GOT3 (cell line): ENCODE measurements around the gene CYLC1.

Experiments
- DNase-seq: peaks from one replicate; lab custom pipeline; 2025; ENCODE audit warnings: mixed read lengths; lab: John Stamatoyannopoulos, UW

The CYLC1 gene, protein sequence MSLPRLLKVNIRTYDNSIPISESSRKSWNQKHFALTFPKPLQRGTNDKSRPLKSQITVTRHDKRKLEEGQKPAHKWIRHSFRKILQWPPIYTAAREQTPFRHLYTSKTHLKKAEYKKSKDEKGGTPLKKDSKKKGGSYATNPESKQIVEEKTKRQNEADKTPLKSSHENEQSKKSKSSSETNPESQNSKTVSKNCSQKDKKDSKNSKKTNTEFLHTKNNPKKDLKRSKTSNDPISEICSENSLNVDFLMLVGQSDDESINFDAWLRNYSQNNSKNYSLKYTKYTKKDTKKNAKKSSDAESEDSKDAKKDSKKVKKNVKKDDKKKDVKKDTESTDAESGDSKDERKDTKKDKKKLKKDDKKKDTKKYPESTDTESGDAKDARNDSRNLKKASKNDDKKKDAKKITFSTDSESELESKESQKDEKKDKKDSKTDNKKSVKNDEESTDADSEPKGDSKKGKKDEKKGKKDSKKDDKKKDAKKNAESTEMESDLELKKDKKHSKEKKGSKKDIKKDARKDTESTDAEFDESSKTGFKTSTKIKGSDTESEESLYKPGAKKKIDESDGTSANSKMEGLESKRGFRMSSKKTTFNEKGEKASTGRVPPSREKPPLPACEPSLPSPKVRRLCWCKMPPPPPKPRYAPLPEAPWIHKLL

DNA sequence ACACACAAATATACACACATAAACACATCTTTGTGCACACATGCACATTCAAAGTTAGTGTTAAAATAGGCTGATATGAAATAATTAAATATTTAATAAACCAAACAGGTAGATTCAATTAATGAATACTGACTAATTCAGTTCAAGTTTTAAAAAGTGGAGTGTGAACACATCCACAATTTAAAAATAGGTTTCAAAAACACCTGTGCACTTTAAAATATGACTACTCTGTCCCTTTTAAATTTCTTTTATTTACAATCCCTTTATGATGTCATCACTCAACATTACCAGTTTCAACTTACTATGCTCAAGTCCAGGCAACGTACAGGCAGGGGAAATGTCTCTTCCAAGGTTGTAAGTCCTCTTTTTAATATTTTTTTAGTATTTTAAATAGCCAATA, at the start of gene CYLC1:
Gene CYLC1 (plus strand): TSS at position 301 of the 400 bp plus-strand sequence. CDS start 37 bp downstream, at position 338.
- no peak for DNase-seq

DNA sequence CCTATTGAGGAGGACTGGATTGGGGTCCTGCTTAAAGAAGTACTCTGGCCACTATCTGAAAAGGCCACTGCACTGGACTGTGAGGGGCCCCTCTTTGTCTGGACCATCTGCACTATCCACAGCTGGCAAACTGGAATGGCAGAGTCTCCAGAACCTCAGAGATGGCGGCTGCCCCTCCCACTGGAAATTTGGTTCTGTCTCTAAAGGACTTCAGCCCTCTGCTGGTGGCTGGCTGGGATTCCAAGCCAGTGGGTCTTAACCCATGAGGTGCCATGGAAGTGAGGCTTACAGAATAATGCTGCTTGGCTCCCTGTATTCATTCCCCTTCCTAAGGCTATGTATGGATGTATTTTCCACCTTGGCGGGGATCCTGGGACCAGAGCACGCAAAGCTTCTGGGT, 41.6 kb upstream of the CYLC1 start:
- DNase-seq = no peak

DNA sequence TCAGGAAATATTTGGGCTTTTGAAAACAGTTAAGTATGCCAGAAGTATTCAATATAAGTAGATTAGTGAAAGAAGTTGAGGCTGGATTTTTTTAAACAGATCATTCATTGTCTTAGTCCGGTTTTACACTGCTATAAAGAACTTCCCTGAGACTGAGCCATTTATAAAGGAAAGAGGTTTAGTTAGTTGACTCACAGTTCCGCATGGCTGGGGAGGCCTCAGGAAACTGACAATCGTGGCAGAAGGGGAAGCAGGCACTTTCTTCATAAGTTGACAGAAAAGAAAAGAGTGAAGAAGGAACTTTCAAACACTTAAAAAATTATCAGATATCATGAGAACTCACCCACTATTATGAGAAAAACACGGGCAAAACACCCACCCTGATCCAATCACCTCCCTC, 31.1 kb upstream of the CYLC1 start:
- DNase-seq = no peak

DNA sequence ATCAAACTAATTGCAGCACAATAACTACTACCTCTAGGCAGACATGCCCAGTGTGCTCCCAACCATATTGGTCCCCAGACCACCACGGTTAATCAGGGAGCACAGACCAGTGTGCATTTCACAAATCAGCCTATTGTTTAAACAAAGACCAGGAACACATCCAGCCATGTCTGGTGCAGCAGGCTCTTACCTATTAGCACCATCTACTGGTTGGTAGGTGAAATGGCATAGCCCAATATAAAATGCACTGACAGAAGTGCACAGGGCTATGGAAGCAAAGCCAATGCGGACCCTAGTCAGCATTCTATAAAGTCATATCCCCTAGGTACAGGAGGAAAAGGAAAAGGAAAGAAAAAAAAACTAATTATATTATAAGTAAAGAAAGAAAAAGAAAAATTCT, 15.5 kb upstream of the CYLC1 start:
- no peak for DNase-seq

DNA sequence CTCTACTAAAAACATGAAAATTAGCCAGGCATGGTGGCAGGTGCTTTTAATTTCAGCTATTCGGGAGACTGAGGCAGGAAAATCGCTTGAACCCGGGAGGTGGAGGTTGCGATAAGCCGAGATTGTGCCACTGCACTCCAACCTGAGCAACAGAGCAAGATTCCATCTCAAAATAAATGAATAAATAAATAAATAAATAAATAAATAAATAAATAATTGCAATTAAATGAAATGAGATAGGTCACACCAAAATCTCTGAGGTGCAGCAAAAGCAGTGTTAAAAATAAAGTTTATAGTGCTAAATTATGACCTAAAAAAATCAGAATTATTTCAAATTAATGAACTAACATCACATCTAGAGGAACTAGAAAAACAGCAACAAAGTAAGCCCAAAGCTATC, 13.6 kb upstream of the CYLC1 start:
- no peak for DNase-seq

DNA sequence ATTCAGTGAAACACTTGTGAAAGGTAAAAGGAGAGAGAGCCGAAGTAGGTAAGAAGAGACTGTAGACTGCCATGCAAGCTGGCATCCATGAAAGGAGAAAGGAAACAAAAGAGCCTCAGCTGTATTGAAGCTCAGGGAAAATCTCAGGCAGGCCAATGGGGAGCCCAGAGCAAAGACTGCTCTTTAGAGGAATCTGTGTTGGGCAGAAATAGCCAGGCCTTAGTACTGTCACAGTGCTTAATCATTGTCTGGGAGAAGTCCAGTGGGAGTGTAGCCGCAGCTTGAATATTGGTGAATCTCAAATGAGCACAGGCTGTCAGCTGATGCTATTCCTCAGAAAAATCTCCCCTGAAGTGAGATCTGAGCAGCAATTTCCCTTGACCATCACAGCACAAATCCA, 27.6 kb downstream of the CYLC1 start:
- DNase-seq = no peak

DNA sequence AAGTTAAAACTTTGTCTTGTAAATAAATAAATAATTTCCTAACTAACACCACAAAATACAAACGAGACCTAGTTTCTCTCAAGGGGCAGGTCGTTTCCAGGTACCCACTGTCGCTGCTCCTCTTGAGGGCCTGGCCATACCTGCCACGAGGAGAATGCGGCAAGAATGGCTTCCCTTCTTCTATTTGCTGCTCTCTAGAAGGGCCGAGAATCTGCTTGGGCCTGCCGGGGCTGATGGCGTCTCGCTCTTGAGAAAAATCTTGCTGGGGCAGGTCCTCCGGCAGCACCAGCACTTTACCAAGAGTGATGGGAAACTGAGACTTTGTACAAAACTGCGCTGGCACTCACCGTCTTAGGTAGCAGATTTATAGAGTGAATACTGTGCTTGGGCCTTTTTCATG, 31.5 kb downstream of the CYLC1 start:
- DNase-seq = no peak

DNA sequence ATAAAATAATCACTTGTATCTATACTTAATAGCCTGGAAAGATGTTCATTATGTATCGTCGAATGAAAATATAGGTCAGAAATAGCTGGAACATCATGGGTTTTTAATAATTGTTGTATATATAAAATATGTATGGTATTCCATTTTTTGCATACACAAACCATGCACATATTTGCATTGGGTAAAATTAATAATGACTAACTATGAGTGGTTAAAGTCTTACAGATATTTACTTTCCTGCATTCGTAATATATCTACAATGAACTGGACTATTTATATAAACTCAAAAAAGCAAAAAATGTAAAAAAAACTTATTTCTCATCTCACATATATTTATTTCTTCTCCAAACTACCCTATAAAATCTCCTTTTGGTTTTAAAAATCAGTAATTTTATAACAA, 46.0 kb downstream of the CYLC1 start:
- no peak for DNase-seq

DNA sequence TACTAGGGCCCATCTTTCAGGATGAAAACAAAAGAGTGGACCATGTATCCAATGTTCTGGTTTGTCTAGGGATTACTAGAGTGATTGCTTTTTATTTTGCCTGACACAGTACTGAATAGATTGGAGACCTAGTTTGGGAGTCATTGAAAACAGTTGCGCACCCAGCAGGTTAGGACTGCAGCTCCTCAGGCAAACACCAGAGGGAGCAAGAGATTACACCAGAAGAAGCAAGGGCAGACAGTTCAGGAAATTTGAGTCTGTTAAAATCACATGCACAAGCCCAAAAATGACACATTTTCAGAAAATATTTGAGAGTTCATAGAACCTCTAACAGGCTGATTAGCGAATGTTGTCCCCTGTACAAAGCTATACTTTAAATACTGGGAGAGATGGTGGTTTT, 55.6 kb downstream of the CYLC1 start:
- DNase-seq = no peak

DNA sequence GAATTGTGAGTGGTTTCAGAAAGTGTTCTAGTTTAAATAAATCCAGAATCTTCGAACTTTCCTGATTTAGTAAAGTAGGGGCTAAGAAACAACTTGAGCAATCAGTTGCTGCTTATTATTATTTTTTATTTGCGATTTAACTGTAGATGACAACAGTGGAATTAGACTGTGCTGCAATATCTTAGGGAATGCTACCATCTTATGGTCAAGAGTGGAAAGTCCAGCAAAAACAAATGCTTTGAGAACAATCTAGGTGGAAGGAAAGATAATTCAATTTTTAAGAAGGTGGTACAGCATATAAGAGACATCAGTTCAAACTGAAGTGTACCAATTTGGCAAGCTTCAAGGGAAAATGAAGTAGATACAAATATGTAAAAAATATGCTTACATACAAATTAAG, 73.3 kb downstream of the CYLC1 start:
- no peak for DNase-seq
